ENCODE data around the gene CDHR1.
A peak's percentile ranks its signal among the peaks of the same experiment; 100 is the strongest.

DNA sequence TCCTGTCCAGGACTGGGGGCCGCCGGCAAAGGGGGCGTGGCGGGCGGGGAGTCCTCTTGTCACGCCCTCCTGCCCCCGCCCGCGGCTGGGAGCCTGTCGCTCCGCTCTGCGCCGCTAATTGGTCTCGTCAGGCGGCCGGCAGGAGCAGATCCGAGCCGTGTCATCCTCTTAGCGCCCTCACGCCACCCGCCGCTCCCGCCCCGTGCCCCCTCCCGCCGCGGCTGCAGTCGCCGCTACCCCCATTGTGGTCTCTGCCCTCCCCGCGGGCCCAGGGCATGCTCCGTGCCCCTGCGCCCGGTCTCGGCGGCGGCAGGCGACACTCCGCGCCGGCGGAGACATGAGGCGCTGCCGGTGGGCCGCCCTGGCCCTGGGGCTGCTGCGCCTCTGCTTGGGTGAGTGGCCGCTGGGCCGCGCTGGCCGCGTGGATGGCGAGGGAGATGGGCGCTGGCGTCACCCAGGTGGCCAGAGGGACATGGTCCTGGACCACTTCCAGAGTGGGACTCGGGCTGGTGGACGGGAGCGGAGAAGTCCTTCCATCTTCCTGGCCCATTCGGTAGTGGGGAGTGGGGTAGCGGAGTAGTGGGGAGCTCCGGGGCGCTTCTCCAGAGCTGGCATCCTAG is at the start of gene CDHR1:
- TF ChIP-seq CHD1 (IDR thresholded peaks at IDR 0.05; ENCODE audit: low read depth, low read length) (no peak), BACH1 (IDR thresholded peaks at IDR 0.05; ENCODE audit: low read length) (no peak), TCF12 (IDR thresholded peaks at IDR 0.05; ENCODE audit: low read depth, low read length) (no peak), SRF (IDR thresholded peaks at IDR 0.05; ENCODE audit: low read depth, low read length) (no peak), TAF1 (IDR thresholded peaks at IDR 0.05; ENCODE audit: low read depth, low read length) (no peak), USF2 (IDR thresholded peaks at IDR 0.05; ENCODE audit: low read length) (no peak), EZH2 (IDR thresholded peaks at IDR 0.05; ENCODE audit: low read depth, low read length, severe bottlenecking) (peak; percentile 63), POLR2A (IDR thresholded peaks at IDR 0.05; ENCODE audit: control extremely low read depth in 1 of 2, low read depth in 2 of 2, low read length in 2 of 2) (no peak), SIX5 (IDR thresholded peaks at IDR 0.05; ENCODE audit: low read depth, low read length) (no peak)
- TF ChIP-seq, protein P1, sequence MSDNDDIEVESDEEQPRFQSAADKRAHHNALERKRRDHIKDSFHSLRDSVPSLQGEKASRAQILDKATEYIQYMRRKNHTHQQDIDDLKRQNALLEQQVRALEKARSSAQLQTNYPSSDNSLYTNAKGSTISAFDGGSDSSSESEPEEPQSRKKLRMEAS (IDR thresholded peaks at IDR 0.05), result peak; percentile 41; the same call in 1 of the 2 replicates
- TF ChIP-seq, protein P2, sequence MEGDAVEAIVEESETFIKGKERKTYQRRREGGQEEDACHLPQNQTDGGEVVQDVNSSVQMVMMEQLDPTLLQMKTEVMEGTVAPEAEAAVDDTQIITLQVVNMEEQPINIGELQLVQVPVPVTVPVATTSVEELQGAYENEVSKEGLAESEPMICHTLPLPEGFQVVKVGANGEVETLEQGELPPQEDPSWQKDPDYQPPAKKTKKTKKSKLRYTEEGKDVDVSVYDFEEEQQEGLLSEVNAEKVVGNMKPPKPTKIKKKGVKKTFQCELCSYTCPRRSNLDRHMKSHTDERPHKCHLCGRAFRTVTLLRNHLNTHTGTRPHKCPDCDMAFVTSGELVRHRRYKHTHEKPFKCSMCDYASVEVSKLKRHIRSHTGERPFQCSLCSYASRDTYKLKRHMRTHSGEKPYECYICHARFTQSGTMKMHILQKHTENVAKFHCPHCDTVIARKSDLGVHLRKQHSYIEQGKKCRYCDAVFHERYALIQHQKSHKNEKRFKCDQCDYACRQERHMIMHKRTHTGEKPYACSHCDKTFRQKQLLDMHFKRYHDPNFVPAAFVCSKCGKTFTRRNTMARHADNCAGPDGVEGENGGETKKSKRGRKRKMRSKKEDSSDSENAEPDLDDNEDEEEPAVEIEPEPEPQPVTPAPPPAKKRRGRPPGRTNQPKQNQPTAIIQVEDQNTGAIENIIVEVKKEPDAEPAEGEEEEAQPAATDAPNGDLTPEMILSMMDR (IDR thresholded peaks at IDR 0.05; ENCODE audit: control extremely low read depth in 1 of 3, insufficient read depth in 1 of 3, low read depth in 1 of 3, low read length in 3 of 3), result no peak

Data from H1 (cell line).